Measurements from ENCODE around the gene XXYLT1. TPM values are rescaled to one million over a fixed set of nuclear protein-coding genes. Genes with fewer than 3 reads are reported as not detected.

Gene XXYLT1
- total RNA-seq, 1 donor from 2014 or later = 41.1 TPM

- peak overlapping the region; percentile 70 for H3K27ac Mint-ChIP-seq (ENCODE audit: unreplicated experiment)
- no peak for TF ChIP-seq CTCF (conservative IDR thresholded peaks at IDR 0.05)
- no peak for DNase-seq (ENCODE audit: low read depth, low spot score)
- peaks cover 32% of the 10 kb centered on the region for H3K4me1 Mint-ChIP-seq
- H3K27me3 Mint-ChIP-seq (ENCODE audit: low read depth) = no peaks in the 10 kb centered on the region
- H3K4me3 Mint-ChIP-seq = no peak overlapping the region
- H3K36me3 Mint-ChIP-seq (ENCODE audit: low read depth) = peaks cover 11% of the 10 kb centered on the region
- no peaks in the 10 kb centered on the region for H3K9me3 Mint-ChIP-seq
These were observed 95.9 kb downstream of the XXYLT1 start for GRCh38 chr3:195175076-195175475.

GRCh38 chr3:195173657-195174056 lies 97.3 kb downstream of the XXYLT1 start:
- H3K27me3 Mint-ChIP-seq (ENCODE audit: low read depth) = no peaks in the 10 kb centered on the region
- peaks cover 11% of the 10 kb centered on the region for H3K36me3 Mint-ChIP-seq (ENCODE audit: low read depth)
- H3K9me3 Mint-ChIP-seq = no peaks in the 10 kb centered on the region
- H3K27ac Mint-ChIP-seq (ENCODE audit: unreplicated experiment) = peak overlapping the region; percentile 83
- H3K4me3 Mint-ChIP-seq = no peak overlapping the region
- peaks cover 23% of the 10 kb centered on the region for H3K4me1 Mint-ChIP-seq
- no peak for TF ChIP-seq CTCF (conservative IDR thresholded peaks at IDR 0.05)
- no peak for DNase-seq (ENCODE audit: low read depth, low spot score)

- H3K9me3 Mint-ChIP-seq = no peaks in the 10 kb centered on the region
- peaks cover 11% of the 10 kb centered on the region for H3K36me3 Mint-ChIP-seq (ENCODE audit: low read depth)
- H3K4me3 Mint-ChIP-seq = no peak overlapping the region
- peak overlapping the region; percentile 1 for H3K27ac Mint-ChIP-seq (ENCODE audit: unreplicated experiment)
- no peak for TF ChIP-seq CTCF (conservative IDR thresholded peaks at IDR 0.05)
- no peaks in the 10 kb centered on the region for H3K27me3 Mint-ChIP-seq (ENCODE audit: low read depth)
- peaks cover 23% of the 10 kb centered on the region for H3K4me1 Mint-ChIP-seq
- DNase-seq (ENCODE audit: low read depth, low spot score) = no peak
These were observed 98.1 kb downstream of the XXYLT1 start for GRCh38 chr3:195172896-195173295.

GRCh38 chr3:195172039-195172684 lies 98.8 kb downstream of the XXYLT1 start:
- Mint-ChIP-seq H3K9me3 (no peaks in the 10 kb centered on the region), H3K27me3 (ENCODE audit: low read depth) (no peaks in the 10 kb centered on the region), H3K36me3 (ENCODE audit: low read depth) (peaks cover 11% of the 10 kb centered on the region), H3K27ac (ENCODE audit: unreplicated experiment) (no peak overlapping the region), H3K4me3 (no peak overlapping the region), H3K4me1 (peaks cover 21% of the 10 kb centered on the region)
- no peak for TF ChIP-seq CTCF (conservative IDR thresholded peaks at IDR 0.05)
- no peak for DNase-seq (ENCODE audit: low read depth, low spot score)

GRCh38 chr3:195171093-195171873 lies 99.7 kb downstream of the XXYLT1 start:
- no peaks in the 10 kb centered on the region for H3K9me3 Mint-ChIP-seq

More at GRCh38 chr3:195171093-195171873, 99.7 kb downstream of the XXYLT1 start:
- no peaks in the 10 kb centered on the region for H3K27me3 Mint-ChIP-seq (ENCODE audit: low read depth)
- TF ChIP-seq CTCF (conservative IDR thresholded peaks at IDR 0.05) = no peak
- peaks cover 9% of the 10 kb centered on the region for H3K36me3 Mint-ChIP-seq (ENCODE audit: low read depth)
- H3K4me3 Mint-ChIP-seq = no peak overlapping the region
- peaks cover 22% of the 10 kb centered on the region for H3K4me1 Mint-ChIP-seq
- peak overlapping the region; percentile 12 for H3K27ac Mint-ChIP-seq (ENCODE audit: unreplicated experiment)
- no peak for DNase-seq (ENCODE audit: low read depth, low spot score)
